H1 (cell line): ENCODE data around the gene TAGLN2. TPM values are rescaled to one million over a fixed set of nuclear protein-coding genes. Genes with fewer than 3 reads are reported as not detected.

Source experiments
- CTCF ChIA-PET: fragments of 300-600 bp; sonication (Branson Sonifier 250); formaldehyde crosslinking; loops from one replicate; lab custom pipeline; 2021; ENCODE audit not compliant: partially characterized antibody; lab: Charles Lee
- POLR2A ChIA-PET: fragments of 300-600 bp; sonication (Branson Sonifier 250); formaldehyde crosslinking; loops from one replicate; lab custom pipeline; 2021; ENCODE audit warnings: inconsistent platforms; ENCODE audit not compliant: partially characterized antibody; lab: Charles Lee
- DNase-seq, 2 experiments: peaks; one replicate each; pipeline versions ENCODE4 v3.0.0 to v3.0.0-alpha.2; 2010 to 2022; ENCODE audit warnings: low spot score in 2 of 2, low read depth in 1 of 2, mixed read lengths in 1 of 2
- FAIRE-seq: peaks from 2 replicates; lab custom pipeline; 2011; peaks lifted over from hg19 to GRCh38; lab: Jason Lieb, UNC
- H2AFZ ChIP-seq: 2 replicates; pipeline ENCODE4 v1.8.1; 2012; ENCODE audit warnings: low read length, inconsistent platforms
- H2AK5ac ChIP-seq: 2 replicates; pipeline ENCODE4 v1.6.1; 2013; ENCODE audit warnings: low read depth, low read length
- H2BK120ac ChIP-seq: replicated peaks from 2 replicates; pipeline ENCODE3; 2013; ENCODE audit warnings: low read depth, low read length, inconsistent platforms
- H2BK12ac ChIP-seq: 2 replicates; pipeline ENCODE4 v1.6.1; 2013; ENCODE audit warnings: low read depth, low read length
- H2BK15ac ChIP-seq: 2 replicates; pipeline ENCODE4 v1.6.1; 2013; ENCODE audit warnings: low read length
- H2BK20ac ChIP-seq: 2 replicates; pipeline ENCODE4 v1.6.1; 2013; ENCODE audit warnings: low read length
- H2BK5ac ChIP-seq: 2 replicates; pipeline ENCODE4 v1.6.1; 2013; ENCODE audit warnings: low read depth, low read length
- H3K14ac ChIP-seq: 2 replicates; pipeline ENCODE4 v1.6.1; 2013; ENCODE audit warnings: inconsistent platforms; ENCODE audit not compliant: insufficient read length
- H3K18ac ChIP-seq: 2 replicates; pipeline ENCODE4 v1.6.1; 2013; ENCODE audit warnings: low read length; ENCODE audit errors: extremely low read depth
- H3K23ac ChIP-seq: 2 replicates; pipeline ENCODE4 v1.6.1; 2013; ENCODE audit warnings: inconsistent platforms; ENCODE audit not compliant: insufficient read length
- H3K23me2 ChIP-seq: 2 replicates; pipeline ENCODE4 v1.6.1; 2013; ENCODE audit warnings: low read depth, low read length
- H3K27ac ChIP-seq: 2 replicates; pipeline ENCODE4 v1.6.1; 2011; ENCODE audit warnings: low read depth, low read length, inconsistent platforms
- H3K27me3 ChIP-seq, 4 experiments: replicated peaks in 1 of 4; 1 replicate in 1 of 4; 2 replicates in 3 of 4; pipeline versions ENCODE4 v1.6.1 to v1.8.1; 2011 to 2013; ENCODE audit warnings: low read length in 3 of 4, mild to moderate bottlenecking in 3 of 4, inconsistent platforms in 2 of 4, mixed read lengths in 2 of 4, moderate library complexity in 1 of 4; ENCODE audit not compliant: control insufficient read depth in 3 of 4, insufficient read depth in 3 of 4; ENCODE audit errors: extremely low read depth in 1 of 4
- H3K36me3 ChIP-seq, 4 experiments: 2 replicates each; pipeline versions ENCODE4 v1.6.1 to v1.8.1; 2011 to 2013; ENCODE audit warnings: mild to moderate bottlenecking in 4 of 4, low read length in 3 of 4, moderate library complexity in 2 of 4, control low read depth in 1 of 4, inconsistent platforms in 1 of 4; ENCODE audit not compliant: insufficient read depth in 4 of 4, control insufficient read depth in 2 of 4
- H3K4ac ChIP-seq: replicated peaks from 2 replicates; pipeline ENCODE3; 2013; ENCODE audit warnings: low read length, low read depth, mixed read lengths, inconsistent platforms; ENCODE audit not compliant: insufficient read length
- H3K4me1 ChIP-seq, 4 experiments: replicated peaks in 1 of 4; 1 replicate in 1 of 4; 2 replicates in 3 of 4; pipeline versions ENCODE4 v1.6.1 to v1.8.1; 2011 to 2013; ENCODE audit warnings: low read length in 3 of 4, inconsistent platforms in 2 of 4, mixed read lengths in 1 of 4; ENCODE audit not compliant: insufficient read depth in 4 of 4, control insufficient read depth in 3 of 4
- H3K4me2 ChIP-seq, 2 experiments: 2 replicates each; pipeline versions ENCODE4 v1.6.1 to v1.8.1; 2011 to 2013; ENCODE audit warnings: low read depth in 2 of 2, low read length in 2 of 2, control low read depth in 1 of 2, inconsistent platforms in 1 of 2, mild to moderate bottlenecking in 1 of 2; ENCODE audit not compliant: insufficient read depth in 1 of 2
- H3K4me3 ChIP-seq, 4 experiments: fragments of 200-600, 300-600 bp in 1 of 4; sonication (generic), shearing (Covaris generic), sonication (Bioruptor Twin) in 1 of 4; 2 replicates each; pipeline versions ENCODE4 v1.5.1 to v1.8.1; 2011 to 2016; ENCODE audit warnings: low read length in 4 of 4, low read depth in 3 of 4, control low read depth in 2 of 4, inconsistent platforms in 2 of 4, mild to moderate bottlenecking in 2 of 4, mixed read lengths in 1 of 4, moderate library complexity in 1 of 4; ENCODE audit not compliant: insufficient read depth in 2 of 4; ENCODE audit errors: extremely low read depth in 1 of 4
- H3K56ac ChIP-seq: replicated peaks from 2 replicates; pipeline ENCODE3; 2013; ENCODE audit warnings: low read depth, mild to moderate bottlenecking, mixed read lengths, low read length, inconsistent platforms; ENCODE audit not compliant: insufficient read length
- H3K79me1 ChIP-seq: 2 replicates; pipeline ENCODE4 v1.6.1; 2013; ENCODE audit warnings: low read depth, low read length, control low read depth
- H3K79me2 ChIP-seq, 2 experiments: 2 replicates each; pipeline versions ENCODE4 v1.6.1 to v1.8.1; 2012 to 2013; ENCODE audit warnings: low read length in 2 of 2, mild to moderate bottlenecking in 2 of 2, inconsistent platforms in 1 of 2; ENCODE audit not compliant: insufficient read depth in 2 of 2, control insufficient read depth in 1 of 2
- H3K9ac ChIP-seq, 4 experiments: replicated peaks in 1 of 4; 1 replicate in 1 of 4; 2 replicates in 3 of 4; pipeline versions ENCODE4 v1.6.1 to v1.8.1; 2011 to 2013; ENCODE audit warnings: low read depth in 3 of 4, low read length in 3 of 4, control low read depth in 2 of 4, mild to moderate bottlenecking in 2 of 4, moderate library complexity in 2 of 4, inconsistent platforms in 1 of 4; ENCODE audit errors: extremely low read depth in 1 of 4
- H3K9me3 ChIP-seq, 2 experiments: 2 replicates each; pipeline versions ENCODE4 v1.6.1 to v1.8.1; 2012 to 2013; ENCODE audit warnings: mild to moderate bottlenecking in 2 of 2, moderate library complexity in 2 of 2, control low read depth in 1 of 2, inconsistent platforms in 1 of 2, low read depth in 1 of 2, low read length in 1 of 2, mixed read lengths in 1 of 2; ENCODE audit not compliant: insufficient read depth in 2 of 2
- H4K20me1 ChIP-seq, 2 experiments: replicated peaks in 1 of 2; 2 replicates each; pipeline versions ENCODE3 to v1.8.1; 2011 to 2013; ENCODE audit warnings: inconsistent platforms in 2 of 2, low read length in 2 of 2, mild to moderate bottlenecking in 1 of 2; ENCODE audit not compliant: insufficient read depth in 2 of 2, control insufficient read depth in 1 of 2
- H4K5ac ChIP-seq: 2 replicates; pipeline ENCODE4 v1.6.1; 2013; ENCODE audit warnings: low read length, low read depth, mixed read lengths, inconsistent platforms; ENCODE audit not compliant: insufficient read length
- H4K8ac ChIP-seq: 2 replicates; pipeline ENCODE4 v1.8.0; 2013; ENCODE audit warnings: mild to moderate bottlenecking, moderate library complexity, low read length, inconsistent platforms; ENCODE audit not compliant: insufficient read depth; ENCODE audit errors: extremely low read depth
- H4K91ac ChIP-seq: replicated peaks from 2 replicates; pipeline ENCODE3; 2013; ENCODE audit warnings: low read length, mixed read lengths, inconsistent platforms; ENCODE audit not compliant: insufficient read length
- BRCA1 ChIP-seq: IDR thresholded peaks from 2 replicates; pipeline ENCODE4 v1.6.1; 2012; ENCODE audit warnings: low read depth, low read length, improper control_type of control experiment
- CBX8 ChIP-seq: fragments of 300-800, 300-1000 bp; sonication (generic); IDR thresholded peaks from 2 replicates; pipeline ENCODE4 v1.7.1; 2016; ENCODE audit warnings: low read depth, low read length, borderline replicate concordance
- CHD1 ChIP-seq: IDR thresholded peaks from 2 replicates; pipeline ENCODE4 v1.6.1; 2012; ENCODE audit warnings: low read depth, low read length, improper control_type of control experiment
- GTF2F1 ChIP-seq: IDR thresholded peaks from 2 replicates; pipeline ENCODE4 v1.6.1; 2012; ENCODE audit warnings: low read depth, low read length, improper control_type of control experiment, borderline replicate concordance
- YY1 ChIP-seq: IDR thresholded peaks from 2 replicates; pipeline ENCODE4 v1.6.1; 2011; ENCODE audit warnings: low read depth, mild to moderate bottlenecking, low read length
- WGBS, 2 experiments: shearing (Covaris generic) in 1 of 2; methylation state at CpG; one replicate each; pipeline versions ENCODE4 v1.1.6 to v1.1.7; 2013 to 2015; ENCODE audit warnings: low lambda C conversion rate in 2 of 2, mixed read lengths in 2 of 2, inconsistent platforms in 1 of 2, low coverage in 1 of 2, missing lambda C conversion rate in 1 of 2; ENCODE audit not compliant: insufficient replicate concordance in 2 of 2, insufficient coverage in 1 of 2, insufficient read length in 1 of 2; ENCODE audit errors: extremely low coverage in 1 of 2, missing lambda C conversion rate in 1 of 2; 5-methylcytosine and 5-hydroxymethylcytosine counted together
- polyA plus RNA-seq, 7 experiments: library from polyadenylated mRNA; depleted of rRNA in 3 of 7; stranded (reverse) in 5 of 7; unstranded in 2 of 7; fragments of >200 nt in 5 of 7; fragments of 200-250 nt in 2 of 7; gene quantifications; 1 replicate in 5 of 7; 2 replicates in 1 of 7; 4 replicates in 1 of 7; pipeline versions ENCODE4 v1.2.1 to v1.2.3, GENCODE V29; 2011 to 2013; ENCODE audit warnings: missing spikeins in 2 of 7, mixed read lengths in 2 of 7
- total RNA-seq: library from RNA; stranded (reverse); fragmentation: NEBNext Ultra II Directional; extraction: Animal tissue kit (Norgen Biotek cat#: 25700); gene quantifications from 2 replicates; pipeline ENCODE4 v1.2.1, GENCODE V29; 2021

Gene TAGLN2
- total and polyA plus RNA-seq, 2 of the 8 experiments (the other 6 are each of a cell fraction or from before 2014, with no cell fraction given) = 93.0 to 114 TPM

- no peak overlapping the region for H3K14ac ChIP-seq
- H3K23ac ChIP-seq = no peak overlapping the region
- H3K4me1 ChIP-seq = no peaks in the 10 kb centered on the region
- 89% methylated on average over 2 of the region's 2 CpGs; no CpG with 5 or more reads in 1 of the 2 experiments for WGBS, 2 experiments
- no peaks in the 10 kb centered on the region for H4K20me1 ChIP-seq
- POLR2A ChIA-PET = no interaction called here
- no peak overlapping the region for H2BK15ac ChIP-seq
- H2BK12ac ChIP-seq = no peak overlapping the region
- H2BK120ac ChIP-seq = no peak overlapping the region
- no peak overlapping the region for H3K4ac ChIP-seq
- H4K8ac ChIP-seq = no peak overlapping the region
- H3K23me2 ChIP-seq = no peaks in the 10 kb centered on the region; the same call in 1 of the 2 replicates
- H2AFZ ChIP-seq = no peak overlapping the region
- no peak overlapping the region for H2BK5ac ChIP-seq
- H4K91ac ChIP-seq = no peak overlapping the region
- FAIRE-seq (no peak), DNase-seq (no peak)
- no peaks in the 10 kb centered on the region for H3K79me1 ChIP-seq
- H3K4me3 ChIP-seq = no peak overlapping the region
- H3K9me3 ChIP-seq = no peaks in the 10 kb centered on the region
- CTCF ChIA-PET = interaction anchor here (1.0 to 20.8 kb wide), 3 partner anchors 8 to 79 kb away, joined by 3 to 645 read pairs (median 62); partner anchors contain the start of gene FCRL6
- no peaks in the 10 kb centered on the region for H3K36me3 ChIP-seq
- no peaks in the 10 kb centered on the region for H3K79me2 ChIP-seq
- no peak overlapping the region for H2AK5ac ChIP-seq
- no peak overlapping the region for H3K4me2 ChIP-seq
- H3K27me3 ChIP-seq = no peaks in the 10 kb centered on the region; a peak in 1 of 7 replicates
- no peak overlapping the region for H3K27ac ChIP-seq
- H4K5ac ChIP-seq = no peak overlapping the region
- no peak overlapping the region for H3K9ac ChIP-seq
- no peak overlapping the region for H3K56ac ChIP-seq
- no peak overlapping the region for H3K18ac ChIP-seq
- no peak overlapping the region for H2BK20ac ChIP-seq
- no peak for TF ChIP-seq BRCA1
- no peak for TF ChIP-seq YY1
- no peak for TF ChIP-seq CHD1
- no peak for TF ChIP-seq GTF2F1
- no peak for TF ChIP-seq CBX8
These were observed 42.8 kb downstream of the TAGLN2 start for GRCh38 chr1:159882527-159882862.
